Trophoblast cell (in vitro differentiated cells and primary cell): ENCODE measurements around the gene PLEKHH1.
A peak's percentile ranks its signal among the peaks of the same experiment; 100 is the strongest.
"Not testable (repeated sequence)": the region's sequence is repeated elsewhere in the genome, so short reads cannot be mapped to it uniquely, and the experiment has no call there.

Source experiments
- DNase-seq, 2 donors: peaks; one replicate each; pipeline ENCODE4 v3.0.0-alpha.2; 2016
- H2AFZ ChIP-seq: 2 replicates; pipeline ENCODE4 v1.6.1; 2013; ENCODE audit warnings: low read length, moderate library complexity, mild to moderate bottlenecking; ENCODE audit not compliant: insufficient read depth, poor library complexity
- H2AK5ac ChIP-seq: 2 replicates; pipeline ENCODE4 v1.6.1; 2013; ENCODE audit warnings: mild to moderate bottlenecking, low read length
- H2BK120ac ChIP-seq: 2 replicates; pipeline ENCODE4 v1.6.1; 2013; ENCODE audit warnings: low read length, mild to moderate bottlenecking, moderate library complexity; ENCODE audit not compliant: insufficient read depth, poor library complexity
- H2BK12ac ChIP-seq: 2 replicates; pipeline ENCODE4 v1.6.1; 2013; ENCODE audit warnings: mild to moderate bottlenecking, low read length, moderate library complexity
- H2BK5ac ChIP-seq: 2 replicates; pipeline ENCODE4 v1.6.1; 2013; ENCODE audit warnings: low read length, low read depth, moderate library complexity, mild to moderate bottlenecking; ENCODE audit not compliant: poor library complexity
- H3K14ac ChIP-seq: 2 replicates; pipeline ENCODE4 v1.6.1; 2013; ENCODE audit warnings: mild to moderate bottlenecking, low read length
- H3K18ac ChIP-seq: 2 replicates; pipeline ENCODE4 v1.6.1; 2013; ENCODE audit warnings: mild to moderate bottlenecking, low read length
- H3K23ac ChIP-seq: 2 replicates; pipeline ENCODE4 v1.6.1; 2013; ENCODE audit warnings: low read length
- H3K27ac ChIP-seq: 2 replicates; pipeline ENCODE4 v1.5.1; 2013; ENCODE audit warnings: low read depth, mild to moderate bottlenecking, inconsistent platforms, low read length, moderate library complexity
- H3K27me3 ChIP-seq: 2 replicates; pipeline ENCODE4 v1.6.1; 2013; ENCODE audit warnings: inconsistent platforms, mild to moderate bottlenecking, low read length, moderate library complexity; ENCODE audit not compliant: insufficient read depth
- H3K36me3 ChIP-seq, 2 experiments: 1 replicate in 1 of 2; 2 replicates in 1 of 2; pipeline ENCODE4 v1.6.1; 2013; ENCODE audit warnings: low read length in 2 of 2, mild to moderate bottlenecking in 2 of 2, moderate library complexity in 1 of 2; ENCODE audit not compliant: insufficient read depth in 2 of 2, control insufficient read depth in 1 of 2
- H3K4ac ChIP-seq: 2 replicates; pipeline ENCODE4 v1.6.1; 2013; ENCODE audit warnings: low read depth, mild to moderate bottlenecking, low read length, moderate library complexity
- H3K4me1 ChIP-seq, 2 experiments: 1 replicate in 1 of 2; 2 replicates in 1 of 2; pipeline ENCODE4 v1.6.1; 2013; ENCODE audit warnings: low read length in 2 of 2, mild to moderate bottlenecking in 2 of 2, moderate library complexity in 1 of 2; ENCODE audit not compliant: insufficient read depth in 2 of 2, control insufficient read depth in 1 of 2
- H3K4me2 ChIP-seq: 2 replicates; pipeline ENCODE4 v1.6.1; 2013; ENCODE audit warnings: inconsistent platforms, mild to moderate bottlenecking, low read length, moderate library complexity
- H3K4me3 ChIP-seq: 2 replicates; pipeline ENCODE4 v1.5.1; 2013; ENCODE audit warnings: mild to moderate bottlenecking, low read depth, low read length, inconsistent platforms
- H3K79me1 ChIP-seq: one replicate; pipeline ENCODE4 v1.6.1; 2013; ENCODE audit warnings: low read length
- H3K79me2 ChIP-seq: 2 replicates; pipeline ENCODE4 v1.6.1; 2013; ENCODE audit warnings: low read length, mild to moderate bottlenecking; ENCODE audit not compliant: control insufficient read depth, insufficient read depth, poor library complexity
- H3K9ac ChIP-seq: 2 replicates; pipeline ENCODE4 v1.6.1; 2013; ENCODE audit warnings: mild to moderate bottlenecking, low read length
- H3K9me3 ChIP-seq: 2 replicates; pipeline ENCODE4 v1.6.1; 2013; ENCODE audit warnings: low read depth, mild to moderate bottlenecking, control low read depth, inconsistent platforms, low read length; ENCODE audit not compliant: insufficient read depth
- H4K12ac ChIP-seq: 2 replicates; pipeline ENCODE4 v1.6.1; 2013; ENCODE audit warnings: low read depth, mild to moderate bottlenecking, low read length, moderate library complexity
- H4K8ac ChIP-seq: 2 replicates; pipeline ENCODE4 v1.6.1; 2013; ENCODE audit warnings: low read depth, mild to moderate bottlenecking, low read length, moderate library complexity
- H4K91ac ChIP-seq: one replicate; pipeline ENCODE4 v1.6.1; 2013; ENCODE audit warnings: low read depth, mild to moderate bottlenecking, low read length, moderate library complexity
- WGBS: extraction: QIAGEN DNeasy Blood & Tissue Kit; methylation state at CpG from one replicate; pipeline ENCODE4 v1.1.7; 2013; ENCODE audit warnings: missing lambda C conversion rate; ENCODE audit not compliant: insufficient read length, insufficient coverage; ENCODE audit errors: extremely low coverage; 5-methylcytosine and 5-hydroxymethylcytosine counted together

The PLEKHH1 gene

GRCh38 chr14:67538501-67538900 is 5.4 kb downstream of the PLEKHH1 start:
- no peaks in the 10 kb centered on the region for H3K79me2 ChIP-seq
- WGBS, result no CpG with 5 or more reads among the region's 2 CpGs
- H3K79me1 ChIP-seq, result no peaks in the 10 kb centered on the region
- H3K18ac ChIP-seq, result no peak overlapping the region
- peaks cover 0 to 10% of the 10 kb centered on the region in 2 experiments for H3K4me1 ChIP-seq
- H3K14ac ChIP-seq, result no peak overlapping the region
- no peak overlapping the region for H3K23ac ChIP-seq
- H2AK5ac ChIP-seq, result no peak overlapping the region
- H2AFZ ChIP-seq, result no peak overlapping the region
- DNase-seq, result no peak
- H3K9me3 ChIP-seq, result no peaks in the 10 kb centered on the region
- no peak overlapping the region for H3K27ac ChIP-seq
- no peak overlapping the region for H3K4me2 ChIP-seq
- H4K91ac ChIP-seq, result no peak overlapping the region
- no peaks in the 10 kb centered on the region for H3K36me3 ChIP-seq
- no peak overlapping the region for H4K8ac ChIP-seq
- H4K12ac ChIP-seq, result no peak overlapping the region
- H2BK120ac ChIP-seq, result no peak overlapping the region
- no peaks in the 10 kb centered on the region for H3K27me3 ChIP-seq
- no peak overlapping the region for H3K4me3 ChIP-seq
- no peak overlapping the region for H2BK5ac ChIP-seq
- no peak overlapping the region for H2BK12ac ChIP-seq
- no peak overlapping the region for H3K9ac ChIP-seq
- H3K4ac ChIP-seq, result no peak overlapping the region

- Histone ChIP-seq H3K4ac (no peak overlapping the region), H2BK120ac (no peak overlapping the region), H3K9me3 (no peaks in the 10 kb centered on the region), H3K4me1 (peaks cover 0 to 7% of the 10 kb centered on the region in 2 experiments), H2AK5ac (no peak overlapping the region), H3K14ac (no peak overlapping the region), H3K36me3 (no peaks in the 10 kb centered on the region), H3K79me2 (no peaks in the 10 kb centered on the region), H3K23ac (no peak overlapping the region), H3K79me1 (no peaks in the 10 kb centered on the region), H4K8ac (no peak overlapping the region), H3K4me3 (no peak overlapping the region), H2BK5ac (no peak overlapping the region), H3K4me2 (no peak overlapping the region), H4K12ac (no peak overlapping the region), H3K27ac (no peak overlapping the region), H3K9ac (no peak overlapping the region), H4K91ac (no peak overlapping the region), H2AFZ (no peak overlapping the region), H2BK12ac (no peak overlapping the region), H3K18ac (no peak overlapping the region), H3K27me3 (no peaks in the 10 kb centered on the region)
- DNase-seq, result no peak
- no CpG with 5 or more reads among the region's 5 CpGs for WGBS
Measured at GRCh38 chr14:67539116-67539515, 6.0 kb downstream of the PLEKHH1 start.

GRCh38 chr14:67541448-67542387 is 8.6 kb downstream of the PLEKHH1 start:
- H2AFZ ChIP-seq, result no peak overlapping the region
- H3K79me2 ChIP-seq, result no peaks in the 10 kb centered on the region
- H3K9ac ChIP-seq, result no peak overlapping the region
- no peak overlapping the region for H4K12ac ChIP-seq
- no peaks in the 10 kb centered on the region for H3K9me3 ChIP-seq
- no peak overlapping the region for H3K4me3 ChIP-seq
- H3K36me3 ChIP-seq, result no peaks in the 10 kb centered on the region
- H4K8ac ChIP-seq, result peak overlapping the region; percentile 24
- H3K4me2 ChIP-seq, result peak overlapping the region; percentile 32
- H3K18ac ChIP-seq, result no peak overlapping the region
- no peak overlapping the region for H3K14ac ChIP-seq
- H3K4me1 ChIP-seq, result peaks cover 0 to 7% of the 10 kb centered on the region in 2 experiments
- WGBS, result no CpG with 5 or more reads among the region's 24 CpGs
- H4K91ac ChIP-seq, result no peak overlapping the region
- no peaks in the 10 kb centered on the region for H3K27me3 ChIP-seq
- DNase-seq, result peak in 1 of 2 donors; percentile 10
- no peak overlapping the region for H3K27ac ChIP-seq
- H2BK120ac ChIP-seq, result no peak overlapping the region
- H3K79me1 ChIP-seq, result no peaks in the 10 kb centered on the region
- no peak overlapping the region for H2BK12ac ChIP-seq
- no peak overlapping the region for H2BK5ac ChIP-seq
- no peak overlapping the region for H3K23ac ChIP-seq
- H3K4ac ChIP-seq, result no peak overlapping the region
- no peak overlapping the region for H2AK5ac ChIP-seq

- H3K9ac ChIP-seq, H4K12ac ChIP-seq, DNase-seq, H3K27ac ChIP-seq, H2BK5ac ChIP-seq, H2BK12ac ChIP-seq, H4K91ac ChIP-seq, H3K23ac ChIP-seq, H2AK5ac ChIP-seq, H4K8ac ChIP-seq, H3K4me2 ChIP-seq, H2BK120ac ChIP-seq, H3K14ac ChIP-seq, H3K36me3 ChIP-seq, H3K18ac ChIP-seq, H2AFZ ChIP-seq, H3K4me3 ChIP-seq, H3K9me3 ChIP-seq, H3K27me3 ChIP-seq, H3K4ac ChIP-seq, H3K79me1 ChIP-seq, H3K79me2 ChIP-seq: not testable (repeated sequence)
- H3K4me1 ChIP-seq, result peaks cover 6 to 14% of the 10 kb centered on the region in 2 experiments
- WGBS, result no CpG with 5 or more reads among the region's 13 CpGs
Measured at GRCh38 chr14:67542620-67543019, 9.5 kb downstream of the PLEKHH1 start.
